ENCODE measurements around the gene PLA2G1B. TPM values are rescaled to one million over a fixed set of nuclear protein-coding genes. Genes with fewer than 3 reads are reported as not detected.

The PLA2G1B gene
- total RNA-seq, 2 donors from 2014 or later, result not detected

- no peak overlapping the region for H3K9ac ChIP-seq (ENCODE audit: extremely low read depth, low read length, poor library complexity, severe bottlenecking)
Observed at GRCh38 chr12:120287491-120287890, 40.1 kb downstream of the PLA2G1B start.

GRCh38 chr12:120286768-120287490 is 40.6 kb downstream of the PLA2G1B start:
- WGBS, 2 experiments (ENCODE audit: insufficient coverage in 1 of 2, insufficient read length in 1 of 2), result 81 to 89% methylated on average over 5 to 6 of the region's 7 CpGs
- Mint-ChIP-seq H3K27me3 (ENCODE audit: insufficient read depth) (peaks cover 2% of the 10 kb centered on the region), H3K36me3 (ENCODE audit: low read depth) (no peaks in the 10 kb centered on the region), H3K27ac (no peak overlapping the region), H3K4me1 (peaks cover 3% of the 10 kb centered on the region), H3K4me3 (no peak overlapping the region), H3K9me3 (no peaks in the 10 kb centered on the region)
- no peak overlapping the region for H3K9ac ChIP-seq (ENCODE audit: extremely low read depth, low read length, poor library complexity, severe bottlenecking)
- H3K4me1 ChIP-seq (ENCODE audit: control insufficient read depth, insufficient read depth, low read length), result no peaks in the 10 kb centered on the region
- no peaks in the 10 kb centered on the region for H3K36me3 ChIP-seq (ENCODE audit: control insufficient read depth, insufficient read depth, low read length)
- H3K9me3 ChIP-seq (ENCODE audit: control insufficient read depth, low read length), result no peaks in the 10 kb centered on the region
- H3K27ac ChIP-seq (ENCODE audit: low read depth, low read length), result no peak overlapping the region
- no peak overlapping the region for H3K4me3 ChIP-seq (ENCODE audit: low read length)
- no peak for TF ChIP-seq CTCF (conservative IDR thresholded peaks at IDR 0.05)
- peak; percentile 56 for DNase-seq
- no peaks in the 10 kb centered on the region for H3K27me3 ChIP-seq (ENCODE audit: control insufficient read depth, insufficient read depth, low read length, poor library complexity, severe bottlenecking)

More at GRCh38 chr12:120287491-120287890, 40.1 kb downstream of the PLA2G1B start:
- 83 to 94% methylated on average over 8 to 11 of the region's 12 CpGs for WGBS, 2 experiments (ENCODE audit: insufficient coverage in 1 of 2, insufficient read length in 1 of 2)
- H3K9me3 ChIP-seq (ENCODE audit: control insufficient read depth, low read length), result no peaks in the 10 kb centered on the region
- Mint-ChIP-seq H3K4me1 (peaks cover 3% of the 10 kb centered on the region), H3K4me3 (no peak overlapping the region), H3K27ac (no peak overlapping the region), H3K9me3 (no peaks in the 10 kb centered on the region), H3K27me3 (ENCODE audit: insufficient read depth) (peaks cover 2% of the 10 kb centered on the region), H3K36me3 (ENCODE audit: low read depth) (no peaks in the 10 kb centered on the region)
- H3K36me3 ChIP-seq (ENCODE audit: control insufficient read depth, insufficient read depth, low read length), result no peaks in the 10 kb centered on the region
- H3K4me3 ChIP-seq (ENCODE audit: low read length), result no peak overlapping the region
- no peak overlapping the region for H3K27ac ChIP-seq (ENCODE audit: low read depth, low read length)
- no peaks in the 10 kb centered on the region for H3K4me1 ChIP-seq (ENCODE audit: control insufficient read depth, insufficient read depth, low read length)
- no peak for TF ChIP-seq CTCF (conservative IDR thresholded peaks at IDR 0.05)
- no peaks in the 10 kb centered on the region for H3K27me3 ChIP-seq (ENCODE audit: control insufficient read depth, insufficient read depth, low read length, poor library complexity, severe bottlenecking)
- peak; percentile 35 for DNase-seq

GRCh38 chr12:120284381-120284780 is 43.2 kb downstream of the PLA2G1B start:
- no peak for DNase-seq
- peaks cover under 1% of the 10 kb centered on the region for H3K36me3 Mint-ChIP-seq (ENCODE audit: low read depth)
- H3K4me3 ChIP-seq (ENCODE audit: low read length), result no peak overlapping the region
- peaks cover 3% of the 10 kb centered on the region for H3K4me1 Mint-ChIP-seq
- WGBS, 2 experiments (ENCODE audit: insufficient coverage in 1 of 2, insufficient read length in 1 of 2), result 92% methylated on average over 3 of the region's 3 CpGs
- no peaks in the 10 kb centered on the region for H3K36me3 ChIP-seq (ENCODE audit: control insufficient read depth, insufficient read depth, low read length)
- H3K4me1 ChIP-seq (ENCODE audit: control insufficient read depth, insufficient read depth, low read length), result no peaks in the 10 kb centered on the region
- no peaks in the 10 kb centered on the region for H3K9me3 ChIP-seq (ENCODE audit: control insufficient read depth, low read length)
- no peak overlapping the region for H3K4me3 Mint-ChIP-seq
- H3K27me3 Mint-ChIP-seq (ENCODE audit: insufficient read depth), result peaks cover 2% of the 10 kb centered on the region
- H3K9me3 Mint-ChIP-seq, result peaks cover 10% of the 10 kb centered on the region
- H3K27ac ChIP-seq (ENCODE audit: low read depth, low read length), result no peak overlapping the region
- TF ChIP-seq CTCF (conservative IDR thresholded peaks at IDR 0.05), result no peak
- H3K9ac ChIP-seq (ENCODE audit: extremely low read depth, low read length, poor library complexity, severe bottlenecking), result no peak overlapping the region
- no peaks in the 10 kb centered on the region for H3K27me3 ChIP-seq (ENCODE audit: control insufficient read depth, insufficient read depth, low read length, poor library complexity, severe bottlenecking)
- no peak overlapping the region for H3K27ac Mint-ChIP-seq

Measured in endodermal cell (in vitro differentiated cells).